Naive thymus-derived CD4-positive, alpha-beta T cell (primary cell): ENCODE measurements around the gene CCR6. TPM values are rescaled to one million over a fixed set of nuclear protein-coding genes. Genes with fewer than 3 reads are reported as not detected.

Source experiments
- ATAC-seq: fragments of 150-1000 bp; cut with Tn5 transposase; 2 replicates; pipeline ENCODE4 v1.10.0; 2021; ENCODE audit warnings: mild to moderate bottlenecking, moderate library complexity
- CTCF ChIA-PET: fragments of 350-600 bp; sonication (Branson Sonifier 250); formaldehyde crosslinking; loops from one replicate; lab custom pipeline; 2021; ENCODE audit warnings: antibody characterized with exemption; lab: Charles Lee
- POLR2A ChIA-PET: fragments of 350-600 bp; sonication (Branson Sonifier 250); formaldehyde crosslinking; loops from one replicate; lab custom pipeline; 2021; ENCODE audit warnings: antibody characterized with exemption, inconsistent platforms; lab: Charles Lee
- DNase-seq, 9 donors: peaks; one replicate each; pipeline versions ENCODE4 v3.0.0 to v3.0.0-alpha.2; 2020 to 2022; ENCODE audit warnings: mixed read lengths in 1 of 9
- H3K27ac ChIP-seq: one replicate; pipeline ENCODE4 v1.7.0; 2013; ENCODE audit warnings: mild to moderate bottlenecking, low read depth, low read length, moderate library complexity
- H3K27me3 ChIP-seq, 2 donors: one replicate each; pipeline ENCODE4 v1.7.0; 2013; ENCODE audit warnings: low read length in 2 of 2, mild to moderate bottlenecking in 2 of 2, moderate library complexity in 2 of 2; ENCODE audit not compliant: control insufficient read depth in 2 of 2, insufficient read depth in 2 of 2
- H3K36me3 ChIP-seq, 3 experiments: 1 replicate in 2 of 3; 2 replicates in 1 of 3; pipeline ENCODE4 v1.7.0; 2013; ENCODE audit warnings: low read length in 3 of 3, mild to moderate bottlenecking in 3 of 3, moderate library complexity in 1 of 3; ENCODE audit not compliant: insufficient read depth in 3 of 3, control insufficient read depth in 2 of 3
- H3K4me1 ChIP-seq, 2 donors: one replicate each; pipeline ENCODE4 v1.7.0; 2013; ENCODE audit warnings: low read length in 2 of 2, mild to moderate bottlenecking in 2 of 2, moderate library complexity in 1 of 2; ENCODE audit not compliant: control insufficient read depth in 2 of 2, insufficient read depth in 2 of 2
- H3K4me3 ChIP-seq: 2 replicates; pipeline ENCODE4 v1.7.0; 2013; ENCODE audit warnings: mild to moderate bottlenecking, low read length
- H3K9me3 ChIP-seq, 3 experiments: 1 replicate in 2 of 3; 2 replicates in 1 of 3; pipeline ENCODE4 v1.7.0; 2013; ENCODE audit warnings: low read length in 3 of 3; ENCODE audit not compliant: control insufficient read depth in 2 of 3
- H3K27ac Mint-ChIP-seq, 9 donors: one replicate each; pipeline ENCODE4 v1.8.0; 2020 to 2022; ENCODE audit warnings: mixed read lengths in 9 of 9, mild to moderate bottlenecking in 8 of 9, moderate library complexity in 5 of 9, inconsistent platforms in 2 of 9
- H3K27me3 Mint-ChIP-seq, 5 donors: one replicate each; pipeline ENCODE4 v1.8.0; 2021 to 2022; ENCODE audit warnings: mixed read lengths in 5 of 5, mild to moderate bottlenecking in 1 of 5
- H3K36me3 Mint-ChIP-seq, 5 donors: one replicate each; pipeline ENCODE4 v1.8.0; 2020 to 2022; ENCODE audit warnings: mixed read lengths in 5 of 5, mild to moderate bottlenecking in 3 of 5, inconsistent platforms in 1 of 5
- H3K4me1 Mint-ChIP-seq, 7 donors: one replicate each; pipeline ENCODE4 v1.8.0; 2020 to 2022; ENCODE audit warnings: mixed read lengths in 7 of 7, mild to moderate bottlenecking in 3 of 7, inconsistent platforms in 1 of 7
- H3K4me3 Mint-ChIP-seq, 10 donors: one replicate each; pipeline ENCODE4 v1.8.0; 2020 to 2022; ENCODE audit warnings: mild to moderate bottlenecking in 10 of 10, mixed read lengths in 10 of 10, moderate library complexity in 6 of 10, inconsistent platforms in 2 of 10
- H3K9me3 Mint-ChIP-seq, 11 donors: one replicate each; pipeline ENCODE4 v1.8.0; 2020 to 2022; ENCODE audit warnings: mixed read lengths in 11 of 11, mild to moderate bottlenecking in 4 of 11, inconsistent platforms in 1 of 11, moderate library complexity in 1 of 11
- intact Hi-C, 2 donors: fragments of 100-400 bp; cut with micrococcal nuclease; formaldehyde crosslinking; loops; one replicate each; pipeline ENCODE4 v1.15.1; 2023
- polyA plus RNA-seq, 2 donors: library from polyadenylated mRNA; unstranded; fragments of 300-500 nt; fragmentation: Illumina TruSeq; gene quantifications; one replicate each; pipeline ENCODE4 v1.2.3, GENCODE V29; 2021
- total RNA-seq, 6 experiments: library from RNA in 5 of 6; stranded (reverse) in 5 of 6; gene quantifications; 1 replicate in 5 of 6; 2 replicates in 1 of 6; pipeline ENCODE4 v1.2.3 and lab custom pipeline; 2021 to 2026

The CCR6 gene
- total and polyA plus RNA-seq, 7 experiments from 2014 or later = 0.15 to 4.1 (median 0.50) TPM; not detected in 1

GRCh38 chr6:167092672-167093339, 30.1 kb upstream of the CCR6 start:
- DNase-seq (no peak), ATAC-seq (no peak)
- POLR2A ChIA-PET = interaction anchor here (1.1 kb wide), 1 partner anchor 27 kb away, joined by 3 read pairs; no protein-coding TSS in a partner anchor
- H3K36me3 ChIP-seq = no peaks in the 10 kb centered on the region
- H3K27ac ChIP-seq = no peak overlapping the region
- no peaks in the 10 kb centered on the region for H3K9me3 ChIP-seq
- intact Hi-C loops = loop anchor here in 1 of 2 donors (5.0 kb wide), 1 partner anchor 46 kb away; no protein-coding TSS in a partner anchor
- Mint-ChIP-seq H3K4me3 (peak overlapping the region; percentile 22 to 71 (median 42)), H3K27ac (peak overlapping the region in 2 of 9 donors; percentile 25 to 26), H3K4me1 (peaks cover 25 to 52% (median 45%) of the 10 kb centered on the region in 7 donors), H3K27me3 (peaks cover 0 to 8% (median 0%) of the 10 kb centered on the region in 5 donors), H3K9me3 (peaks cover 0 to 18% (median 4%) of the 10 kb centered on the region in 11 donors), H3K36me3 (no peaks in the 10 kb centered on the region)
- no peak overlapping the region for H3K4me3 ChIP-seq
- peaks cover 32 to 38% of the 10 kb centered on the region in 2 donors for H3K4me1 ChIP-seq
- CTCF ChIA-PET = no interaction called here
- H3K27me3 ChIP-seq = no peaks in the 10 kb centered on the region

DNA sequence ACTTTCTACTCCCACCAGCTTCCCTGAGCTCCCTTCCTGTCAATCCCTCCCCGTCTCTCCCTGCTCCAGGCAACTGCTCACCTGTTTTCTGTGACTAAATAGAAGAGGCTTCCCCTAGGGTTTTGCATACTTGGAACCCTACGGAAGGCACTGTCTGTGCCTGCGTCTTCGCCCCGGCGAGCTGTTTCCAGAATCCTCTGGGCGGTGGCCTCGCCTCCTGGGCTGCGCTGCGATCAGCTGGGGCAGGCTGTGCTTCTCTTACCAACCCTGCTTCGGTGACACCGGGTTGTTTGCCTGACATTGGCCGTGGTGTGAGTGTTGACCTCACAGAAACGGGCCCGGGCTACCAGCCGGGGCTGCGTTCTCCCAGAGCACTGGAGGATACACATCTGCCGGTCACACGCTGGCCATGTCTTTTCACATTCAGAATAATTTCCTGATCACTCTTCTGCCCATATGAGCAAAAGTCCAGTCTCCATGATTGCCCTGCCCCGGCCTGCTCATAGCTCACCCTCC, 29.4 kb upstream of the CCR6 start:
- Histone ChIP-seq H3K27me3 (no peaks in the 10 kb centered on the region), H3K27ac (no peak overlapping the region), H3K9me3 (no peaks in the 10 kb centered on the region), H3K4me3 (peak overlapping the region; percentile 39), H3K36me3 (no peaks in the 10 kb centered on the region), H3K4me1 (peaks cover 32 to 39% of the 10 kb centered on the region in 2 donors)
- Mint-ChIP-seq H3K9me3 (peaks cover 0 to 11% (median 3%) of the 10 kb centered on the region in 11 donors), H3K27me3 (peaks cover 0 to 8% (median 0%) of the 10 kb centered on the region in 5 donors), H3K4me1 (peaks cover 27 to 55% (median 48%) of the 10 kb centered on the region in 7 donors), H3K36me3 (no peaks in the 10 kb centered on the region), H3K27ac (peak overlapping the region in 1 of 9 donors; percentile 18), H3K4me3 (peak overlapping the region in 5 of 10 donors; percentile 39 to 75 (median 60))
- intact Hi-C loops = loop anchor here in 1 of 2 donors (5.0 kb wide), 1 partner anchor 46 kb away; no protein-coding TSS in a partner anchor
- CTCF ChIA-PET = no interaction called here
- ATAC-seq (no peak), DNase-seq (no peak)
- POLR2A ChIA-PET = interaction anchor here (0.9 to 2.0 kb wide), 3 partner anchors 10 to 49 kb away, joined by 3 to 6 read pairs (median 3); no protein-coding TSS in a partner anchor

GRCh38 chr6:167093922-167094432, 28.9 kb upstream of the CCR6 start:
- DNase-seq = peak in 7 of 9 donors; percentile 11 to 46 (median 30)
- Histone ChIP-seq H3K4me3 (peak overlapping the region; percentile 39), H3K36me3 (no peaks in the 10 kb centered on the region), H3K27me3 (no peaks in the 10 kb centered on the region), H3K4me1 (peaks cover 37 to 43% of the 10 kb centered on the region in 2 donors), H3K9me3 (no peaks in the 10 kb centered on the region), H3K27ac (no peak overlapping the region)
- Mint-ChIP-seq H3K9me3 (peaks cover 0 to 9% (median 0%) of the 10 kb centered on the region in 11 donors), H3K4me1 (peaks cover 33 to 60% (median 53%) of the 10 kb centered on the region in 7 donors), H3K36me3 (no peaks in the 10 kb centered on the region), H3K27me3 (peaks cover 0 to 11% (median 0%) of the 10 kb centered on the region in 5 donors), H3K4me3 (peak overlapping the region; percentile 23 to 75 (median 60)), H3K27ac (peak overlapping the region in 5 of 9 donors; percentile 18 to 69 (median 35))
- peak; percentile 49 for ATAC-seq
- ChIA-PET POLR2A (interaction anchor here (0.9 to 2.0 kb wide), 3 partner anchors 10 to 50 kb away, joined by 3 to 6 read pairs (median 3); no protein-coding TSS in a partner anchor), CTCF (no interaction called here)
- intact Hi-C loops = loop anchor here in 1 of 2 donors (5.0 kb wide), 1 partner anchor 47 kb away; no protein-coding TSS in a partner anchor

DNA sequence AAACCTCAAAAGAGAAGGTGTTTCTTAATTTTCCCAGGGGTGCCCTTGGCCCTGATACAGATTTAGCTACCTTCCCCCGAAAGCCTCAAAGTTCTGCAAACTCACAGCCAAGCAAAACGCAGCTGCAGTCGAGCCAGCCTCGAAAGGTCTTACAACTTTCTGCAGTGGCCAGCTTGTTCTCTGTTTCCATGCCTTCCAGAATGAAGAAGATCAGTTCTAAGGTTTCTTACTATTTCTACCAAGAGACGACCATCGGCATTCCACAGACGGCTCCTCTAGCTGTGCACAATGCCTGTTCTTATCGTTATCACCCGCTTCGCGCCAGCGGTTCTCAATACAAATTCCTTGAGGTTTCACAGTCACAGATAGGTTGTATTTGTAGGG, 28.5 kb upstream of the CCR6 start:
- peak overlapping the region; percentile 39 for H3K4me3 ChIP-seq
- ChIA-PET CTCF (no interaction called here), POLR2A (interaction anchor here (0.9 to 2.0 kb wide), 3 partner anchors 11 to 50 kb away, joined by 3 to 6 read pairs (median 3); no protein-coding TSS in a partner anchor)
- peaks cover 42 to 43% of the 10 kb centered on the region in 2 donors for H3K4me1 ChIP-seq
- Mint-ChIP-seq H3K27me3 (peaks cover 0 to 13% (median 0%) of the 10 kb centered on the region in 5 donors), H3K4me1 (peaks cover 36 to 64% (median 54%) of the 10 kb centered on the region in 7 donors), H3K4me3 (peak overlapping the region in 9 of 10 donors; percentile 23 to 75 (median 61)), H3K36me3 (no peaks in the 10 kb centered on the region), H3K27ac (peak overlapping the region in 4 of 9 donors; percentile 28 to 69 (median 36)), H3K9me3 (peaks cover 0 to 6% (median 0%) of the 10 kb centered on the region in 11 donors)
- H3K27me3 ChIP-seq = no peaks in the 10 kb centered on the region
- no peaks in the 10 kb centered on the region for H3K9me3 ChIP-seq
- DNase-seq (no peak), ATAC-seq (no peak)
- H3K36me3 ChIP-seq = no peaks in the 10 kb centered on the region
- intact Hi-C loops = loop anchor here in 1 of 2 donors (5.0 kb wide), 1 partner anchor 47 kb away; no protein-coding TSS in a partner anchor
- H3K27ac ChIP-seq = no peak overlapping the region

GRCh38 chr6:167094820-167095637, 27.9 kb upstream of the CCR6 start:
- intact Hi-C loops = loop anchor here in 1 of 2 donors (5.0 kb wide), 1 partner anchor 48 kb away; no protein-coding TSS in a partner anchor
- Mint-ChIP-seq H3K27ac (peak overlapping the region in 1 of 9 donors; percentile 23), H3K4me1 (peaks cover 36 to 64% (median 55%) of the 10 kb centered on the region in 7 donors), H3K9me3 (peaks cover 0 to 6% (median 0%) of the 10 kb centered on the region in 11 donors), H3K4me3 (peak overlapping the region in 3 of 10 donors; percentile 55 to 62 (median 61)), H3K36me3 (no peaks in the 10 kb centered on the region), H3K27me3 (peaks cover 0 to 13% (median 0%) of the 10 kb centered on the region in 5 donors)
- ATAC-seq (peak; percentile 39), DNase-seq (no peak)
- no peaks in the 10 kb centered on the region for H3K9me3 ChIP-seq
- no peaks in the 10 kb centered on the region for H3K27me3 ChIP-seq
- H3K4me3 ChIP-seq = peak overlapping the region; percentile 39
- CTCF ChIA-PET = interaction anchor here (0.6 to 0.9 kb wide), 3 partner anchors 11 to 310 kb away, joined by 3 read pairs; no protein-coding TSS in a partner anchor
- peaks cover 42 to 43% of the 10 kb centered on the region in 2 donors for H3K4me1 ChIP-seq
- POLR2A ChIA-PET = interaction anchor here (2.0 kb wide), 1 partner anchor 25 kb away, joined by 6 read pairs; no protein-coding TSS in a partner anchor
- no peak overlapping the region for H3K27ac ChIP-seq
- H3K36me3 ChIP-seq = no peaks in the 10 kb centered on the region
